Mesothelial cell of epicardium (in vitro differentiated cells): ENCODE measurements around the gene GNAI2. TPM values are rescaled to one million over a fixed set of nuclear protein-coding genes. Genes with fewer than 3 reads are reported as not detected.

ENCODE experiments used
- DNase-seq, 2 experiments: peaks; one replicate each; pipeline ENCODE4 v3.0.0; 2021; ENCODE audit warnings: low spot score in 2 of 2; ENCODE audit not compliant: unreplicated experiment in 2 of 2
- H3K27ac Mint-ChIP-seq: 2 replicates; pipeline ENCODE4 v1.8.0; 2021; ENCODE audit warnings: mixed read lengths
- H3K27me3 Mint-ChIP-seq: 2 replicates; pipeline ENCODE4 v1.8.0; 2021; ENCODE audit warnings: low read depth, mixed read lengths
- H3K36me3 Mint-ChIP-seq: 2 replicates; pipeline ENCODE4 v1.8.0; 2021; ENCODE audit warnings: mixed read lengths
- H3K4me1 Mint-ChIP-seq: 2 replicates; pipeline ENCODE4 v1.8.0; 2021; ENCODE audit warnings: mixed read lengths
- H3K4me3 Mint-ChIP-seq: 2 replicates; pipeline ENCODE4 v1.8.0; 2021; ENCODE audit warnings: mild to moderate bottlenecking, moderate library complexity, mixed read lengths
- H3K9me3 Mint-ChIP-seq: 2 replicates; pipeline ENCODE4 v1.8.0; 2021; ENCODE audit warnings: mixed read lengths
- CTCF ChIP-seq: fragments of 200-600 bp; sonication (generic); IDR thresholded peaks from one replicate; pipeline ENCODE4 v1.5.0; 2021; ENCODE audit warnings: antibody characterized with exemption; ENCODE audit not compliant: unreplicated experiment
- total RNA-seq: library from RNA; stranded (reverse); gene quantifications from 3 replicates; pipeline ENCODE4 v1.2.1, GENCODE V29; 2021

GNAI2 gene
- total RNA-seq, 1 donor from 2014 or later, result 156 TPM

DNA sequence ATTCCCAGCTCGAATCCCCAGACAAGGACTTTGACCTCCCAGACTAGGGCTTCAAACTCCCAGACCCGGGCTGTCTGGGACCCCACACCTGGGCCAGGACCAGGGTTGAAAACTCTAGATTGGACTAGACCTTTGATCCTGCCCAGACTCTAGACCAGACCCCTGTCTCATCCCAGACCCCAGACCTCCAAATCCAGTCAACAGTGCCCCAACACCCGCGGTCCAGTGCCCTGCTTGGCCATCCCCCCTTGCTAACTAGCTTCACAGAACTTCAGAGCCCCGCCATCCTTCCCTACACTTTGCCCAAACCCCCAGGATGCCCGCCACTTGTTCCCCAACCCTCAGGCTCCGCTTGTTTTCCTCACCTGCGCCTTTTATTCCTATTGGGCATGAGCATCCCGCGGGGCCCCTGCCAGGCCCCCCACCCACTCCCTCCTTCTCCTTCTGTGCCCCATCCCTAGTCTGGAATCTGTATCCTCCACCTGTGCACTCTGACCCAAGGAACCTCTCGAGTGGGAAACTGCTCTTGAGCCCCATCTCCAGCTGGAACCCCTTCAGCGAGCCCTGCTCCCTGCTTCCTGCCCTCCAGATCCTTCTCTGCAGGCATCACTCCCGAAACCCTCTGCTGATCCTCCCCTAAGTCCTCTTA, 604 bp downstream of the GNAI2 start:
- H3K27ac Mint-ChIP-seq, result peak overlapping the region; percentile 94
- H3K4me3 Mint-ChIP-seq, result peak overlapping the region; percentile 98
- DNase-seq, result no peak
- peaks cover 51% of the 10 kb centered on the region for H3K4me1 Mint-ChIP-seq
- H3K36me3 Mint-ChIP-seq, result no peaks in the 10 kb centered on the region
- no peak for TF ChIP-seq CTCF
- no peaks in the 10 kb centered on the region for H3K27me3 Mint-ChIP-seq
- no peaks in the 10 kb centered on the region for H3K9me3 Mint-ChIP-seq

DNA sequence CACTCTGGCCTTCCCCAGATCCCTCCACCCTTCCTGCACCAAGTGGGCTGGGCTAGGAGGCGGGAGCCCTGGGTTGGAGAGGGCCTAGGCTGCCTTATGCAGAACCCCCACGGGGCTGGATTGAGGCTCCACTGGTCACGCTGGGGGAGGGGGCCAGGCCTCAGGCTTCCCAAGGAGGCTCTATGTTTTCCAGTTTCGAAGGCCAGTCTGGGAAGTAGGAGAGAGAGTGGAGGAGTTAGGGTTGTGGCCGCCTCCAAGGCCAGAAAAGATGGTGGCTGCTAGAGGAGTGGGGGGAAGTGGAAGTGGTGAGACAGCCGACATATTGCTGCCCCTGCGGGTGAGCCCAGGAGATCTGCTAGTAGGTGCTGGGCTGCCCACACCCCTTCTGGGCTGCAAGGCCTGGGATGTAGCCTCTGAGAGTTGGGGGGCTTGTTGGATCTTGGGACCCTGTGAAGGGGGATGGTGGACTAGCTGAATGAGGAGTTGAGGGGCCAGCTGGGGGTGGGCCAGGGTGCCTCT, 1.2 kb downstream of the GNAI2 start:
- H3K27me3 Mint-ChIP-seq, result no peaks in the 10 kb centered on the region
- DNase-seq, result no peak
- no peaks in the 10 kb centered on the region for H3K36me3 Mint-ChIP-seq
- peak overlapping the region; percentile 94 for H3K27ac Mint-ChIP-seq
- H3K4me1 Mint-ChIP-seq, result peaks cover 51% of the 10 kb centered on the region
- H3K9me3 Mint-ChIP-seq, result no peaks in the 10 kb centered on the region
- no peak for TF ChIP-seq CTCF
- H3K4me3 Mint-ChIP-seq, result peak overlapping the region; percentile 98

- peak; percentile 59 to 77 for DNase-seq
- Mint-ChIP-seq H3K9me3 (no peaks in the 10 kb centered on the region), H3K27ac (peak overlapping the region; percentile 94), H3K27me3 (no peaks in the 10 kb centered on the region), H3K36me3 (no peaks in the 10 kb centered on the region), H3K4me3 (peak overlapping the region; percentile 98), H3K4me1 (peaks cover 52% of the 10 kb centered on the region)
- TF ChIP-seq CTCF, result no peak
Measured at GRCh38 chr3:50237754-50238548, 1.9 kb downstream of the GNAI2 start.

- Mint-ChIP-seq H3K4me1 (peaks cover 46% of the 10 kb centered on the region), H3K9me3 (no peaks in the 10 kb centered on the region), H3K4me3 (peak overlapping the region; percentile 98), H3K27ac (peak overlapping the region; percentile 94), H3K27me3 (no peaks in the 10 kb centered on the region), H3K36me3 (no peaks in the 10 kb centered on the region)
- no peak for TF ChIP-seq CTCF
- DNase-seq, result no peak
Measured at GRCh38 chr3:50238549-50239026, 2.6 kb downstream of the GNAI2 start.

DNA sequence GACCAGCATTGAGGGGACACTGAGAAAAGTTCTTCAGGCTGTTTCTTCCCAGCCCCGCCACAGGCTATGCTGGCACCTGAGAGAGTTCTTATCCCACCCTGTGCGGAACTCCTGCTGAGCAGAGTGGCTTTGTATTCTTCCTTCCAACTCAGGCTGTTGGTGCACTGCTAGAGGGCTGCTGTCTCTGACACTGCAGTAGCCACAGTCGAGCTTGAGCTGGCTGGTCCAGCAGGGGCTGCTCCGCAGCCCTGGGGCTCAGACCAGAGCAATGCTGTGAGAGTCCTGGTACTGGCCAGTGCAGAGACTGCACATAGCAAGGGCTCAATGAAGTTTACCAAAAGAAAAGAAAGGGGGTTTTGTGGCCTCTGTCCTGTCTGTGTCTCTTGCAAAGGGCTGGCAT, 3.6 kb downstream of the GNAI2 start:
- Mint-ChIP-seq H3K27me3 (no peaks in the 10 kb centered on the region), H3K9me3 (no peaks in the 10 kb centered on the region), H3K36me3 (no peaks in the 10 kb centered on the region), H3K4me3 (peak overlapping the region; percentile 98), H3K4me1 (peaks cover 45% of the 10 kb centered on the region), H3K27ac (peak overlapping the region; percentile 64)
- DNase-seq, result no peak
- no peak for TF ChIP-seq CTCF
